Activated T-cell treated with anti-CD3 and anti-CD28 coated beads, Interleukin-2, amount 50 U/mL, for 4 hours (primary cell): ENCODE data around the gene COL18A1. TPM values are rescaled to one million over a fixed set of nuclear protein-coding genes. Genes with fewer than 3 reads are reported as not detected.
"Not testable (repeated sequence)": the region's sequence is repeated elsewhere in the genome, so short reads cannot be mapped to it uniquely, and the experiment has no call there.

Source experiments
- ATAC-seq, 2 donors: fragments of 200-7000 bp; cut with Tn5 transposase; one replicate each; pipeline ENCODE4 v1.10.0; 2021
- DNase-seq: peaks from one replicate; pipeline ENCODE4 v3.0.0-alpha.2; 2020
- H3K27me3 Mint-ChIP-seq: one replicate; pipeline ENCODE4 v1.8.0; 2021; ENCODE audit warnings: low read depth, mixed read lengths
- H3K36me3 Mint-ChIP-seq: one replicate; pipeline ENCODE4 v1.8.0; 2022; ENCODE audit warnings: mixed read lengths; ENCODE audit not compliant: insufficient read depth
- H3K4me1 Mint-ChIP-seq: one replicate; pipeline ENCODE4 v1.8.0; 2021; ENCODE audit warnings: low read depth, mixed read lengths
- H3K4me3 Mint-ChIP-seq: one replicate; pipeline ENCODE4 v1.8.0; 2021; ENCODE audit warnings: mild to moderate bottlenecking, moderate library complexity, mixed read lengths
- H3K9me3 Mint-ChIP-seq: one replicate; pipeline ENCODE4 v1.8.0; 2021; ENCODE audit warnings: mixed read lengths
- total RNA-seq, 3 donors: library from RNA; stranded (reverse); gene quantifications; one replicate each; pipeline ENCODE4 v1.2.1, GENCODE V29; 2021

COL18A1 gene
- total RNA-seq, 3 donors from 2014 or later: 15.0 to 19.9 (median 15.4) TPM

DNA sequence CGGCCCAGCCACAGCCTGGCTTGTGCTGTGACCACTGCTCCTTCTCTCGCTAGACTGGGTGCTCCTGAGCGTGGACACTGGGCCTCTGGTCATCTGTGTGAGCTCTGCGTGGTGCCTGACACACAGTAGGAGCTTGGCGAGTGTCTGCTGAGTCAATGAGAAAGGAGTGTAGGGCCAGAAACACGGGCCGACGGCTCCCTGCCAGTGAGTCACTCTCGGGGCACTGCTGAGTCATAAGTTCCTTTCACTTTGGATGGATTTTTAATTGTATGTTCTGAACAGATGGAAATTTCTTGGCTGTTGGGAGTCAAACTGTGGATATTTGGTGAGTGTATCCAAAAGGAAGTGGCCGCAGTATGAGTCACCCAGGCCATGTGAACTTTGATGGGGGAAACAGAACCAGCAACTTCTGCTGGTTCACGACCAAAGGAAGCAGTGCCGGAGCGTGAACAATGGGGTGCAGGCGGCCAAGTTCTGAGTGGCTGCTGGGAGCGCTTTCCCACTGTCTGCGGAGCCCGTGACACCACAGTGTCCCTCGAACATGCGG lies 41.0 kb upstream of the COL18A1 start:
- peaks cover 9% of the 10 kb centered on the region for H3K4me1 Mint-ChIP-seq
- H3K4me3 Mint-ChIP-seq: no peak overlapping the region
- H3K36me3 Mint-ChIP-seq: no peaks in the 10 kb centered on the region
- H3K9me3 Mint-ChIP-seq: no peaks in the 10 kb centered on the region
- ATAC-seq (peak; percentile 78 to 88), DNase-seq (peak; percentile 18)
- peaks cover 5% of the 10 kb centered on the region for H3K27me3 Mint-ChIP-seq

DNA sequence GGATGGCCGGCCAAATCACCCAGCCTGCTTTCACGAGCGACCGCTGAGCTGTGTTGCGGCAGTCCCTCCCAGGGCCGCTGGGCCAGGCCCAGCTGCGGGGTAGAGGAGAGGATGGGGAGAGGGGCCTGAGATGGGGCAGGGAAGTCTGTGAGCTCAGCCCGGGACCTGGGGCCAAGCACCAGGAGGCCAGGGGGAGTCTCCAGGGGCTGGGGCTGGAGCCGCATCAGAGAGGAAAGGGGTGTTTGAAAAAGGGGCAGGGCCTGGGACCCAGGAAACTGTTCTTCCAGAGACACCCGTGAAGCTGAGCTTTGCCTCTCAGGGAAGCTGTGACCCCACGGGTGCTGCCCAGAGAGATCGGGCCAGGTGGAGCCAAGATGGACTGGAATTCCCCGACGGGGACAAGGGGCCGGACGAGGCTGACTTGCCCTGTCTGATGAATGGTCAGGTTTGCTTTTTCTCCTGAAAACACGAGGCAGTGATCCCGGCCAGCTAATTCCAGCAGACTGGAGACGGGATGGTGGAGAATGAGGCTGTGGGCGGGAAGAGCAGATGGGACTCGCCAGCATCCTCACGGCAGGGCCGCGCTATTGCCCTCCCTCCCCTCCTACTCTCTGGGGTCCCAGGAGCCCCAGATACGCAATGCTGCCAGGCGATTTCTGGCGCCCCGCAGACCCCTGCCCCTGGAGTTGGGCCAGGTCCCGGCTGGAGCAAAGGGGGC lies 40.3 kb upstream of the COL18A1 start:
- Mint-ChIP-seq H3K4me3 (no peak overlapping the region), H3K4me1 (peaks cover 13% of the 10 kb centered on the region), H3K36me3 (no peaks in the 10 kb centered on the region), H3K27me3 (peaks cover 5% of the 10 kb centered on the region), H3K9me3 (no peaks in the 10 kb centered on the region)
- DNase-seq: no peak
- ATAC-seq: peak in 1 of 2 donors; percentile 4

- Mint-ChIP-seq H3K27me3 (peaks cover 5% of the 10 kb centered on the region), H3K9me3 (no peaks in the 10 kb centered on the region), H3K4me1 (peaks cover 16% of the 10 kb centered on the region), H3K36me3 (no peaks in the 10 kb centered on the region), H3K4me3 (no peak overlapping the region)
- no peak for DNase-seq
- ATAC-seq: no peak
These were observed 39.8 kb upstream of the COL18A1 start for GRCh38 chr21:45365186-45365607.

- ATAC-seq (no peak), DNase-seq (no peak)
- peaks cover 22% of the 10 kb centered on the region for H3K4me1 Mint-ChIP-seq
- H3K4me3 Mint-ChIP-seq: no peak overlapping the region
- H3K27me3 Mint-ChIP-seq: peaks cover 5% of the 10 kb centered on the region
- H3K36me3 Mint-ChIP-seq: no peaks in the 10 kb centered on the region
- no peaks in the 10 kb centered on the region for H3K9me3 Mint-ChIP-seq
These were observed 39.2 kb upstream of the COL18A1 start for GRCh38 chr21:45365608-45366241.

DNA sequence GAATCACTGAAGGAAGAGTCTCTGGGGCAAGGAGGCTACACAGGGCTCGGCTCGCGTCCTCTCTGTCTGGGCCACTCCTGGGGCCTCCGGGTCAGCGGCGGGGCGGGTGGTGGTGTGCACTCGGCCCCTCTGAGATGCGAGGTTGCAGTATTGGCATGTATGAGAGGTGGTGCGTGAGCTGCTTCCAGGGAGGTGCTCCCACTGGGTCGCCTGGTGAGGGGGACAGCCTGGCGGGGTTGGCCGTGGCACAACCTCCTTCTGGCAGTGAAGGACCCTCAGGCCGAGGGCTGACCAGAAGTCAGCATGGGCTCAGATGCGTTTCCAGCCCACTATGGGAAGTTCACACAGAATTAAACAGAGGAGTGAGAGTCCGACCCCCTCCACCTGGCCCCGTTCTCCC lies 38.5 kb upstream of the COL18A1 start:
- no peak for ATAC-seq
- Mint-ChIP-seq H3K4me1 (peaks cover 23% of the 10 kb centered on the region), H3K9me3 (no peaks in the 10 kb centered on the region), H3K27me3 (peaks cover 5% of the 10 kb centered on the region), H3K4me3 (no peak overlapping the region), H3K36me3 (no peaks in the 10 kb centered on the region)
- DNase-seq: no peak

- H3K36me3 Mint-ChIP-seq: no peaks in the 10 kb centered on the region
- DNase-seq (no peak), ATAC-seq (no peak)
- H3K27me3 Mint-ChIP-seq: peaks cover 5% of the 10 kb centered on the region
- no peak overlapping the region for H3K4me3 Mint-ChIP-seq
- H3K4me1 Mint-ChIP-seq: peaks cover 23% of the 10 kb centered on the region
- no peaks in the 10 kb centered on the region for H3K9me3 Mint-ChIP-seq
These were observed 38.0 kb upstream of the COL18A1 start for GRCh38 chr21:45366931-45367401.

GRCh38 chr21:45367402-45368351 lies 37.3 kb upstream of the COL18A1 start:
- no peak for ATAC-seq
- Mint-ChIP-seq H3K4me3 (no peak overlapping the region), H3K27me3 (peaks cover 6% of the 10 kb centered on the region), H3K4me1 (peaks cover 23% of the 10 kb centered on the region), H3K9me3 (no peaks in the 10 kb centered on the region), H3K36me3 (no peaks in the 10 kb centered on the region)
- no peak for DNase-seq

GRCh38 chr21:45369018-45369417 lies 35.9 kb upstream of the COL18A1 start:
- H3K36me3 Mint-ChIP-seq, ATAC-seq, DNase-seq, H3K27me3 Mint-ChIP-seq, H3K4me3 Mint-ChIP-seq, H3K9me3 Mint-ChIP-seq: not testable (repeated sequence)
- peaks cover 21% of the 10 kb centered on the region for H3K4me1 Mint-ChIP-seq

DNA sequence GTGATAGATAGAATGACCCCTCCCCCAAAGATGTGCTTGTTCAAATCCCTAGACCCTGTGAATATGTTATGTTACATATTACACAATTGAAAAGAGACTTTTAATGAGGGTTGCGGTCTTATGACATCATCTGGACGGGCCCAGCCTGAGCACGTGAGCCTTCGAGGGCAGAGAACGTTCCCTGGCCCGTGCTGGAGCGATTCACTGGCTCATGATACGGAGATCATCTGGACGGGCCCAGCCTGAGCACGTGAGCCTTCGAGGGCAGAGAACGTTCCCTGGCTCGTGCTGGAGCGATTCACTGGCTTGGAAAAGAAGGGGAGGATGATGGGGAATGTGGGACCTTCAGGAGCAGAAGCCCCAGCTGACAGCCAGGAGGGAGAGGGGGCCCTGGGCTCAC lies 34.4 kb upstream of the COL18A1 start:
- Mint-ChIP-seq H3K27me3 (peaks cover 14% of the 10 kb centered on the region), H3K36me3 (no peaks in the 10 kb centered on the region), H3K9me3 (no peaks in the 10 kb centered on the region), H3K4me3 (no peak overlapping the region), H3K4me1 (peaks cover 17% of the 10 kb centered on the region)
- ATAC-seq: no peak
- DNase-seq: no peak

DNA sequence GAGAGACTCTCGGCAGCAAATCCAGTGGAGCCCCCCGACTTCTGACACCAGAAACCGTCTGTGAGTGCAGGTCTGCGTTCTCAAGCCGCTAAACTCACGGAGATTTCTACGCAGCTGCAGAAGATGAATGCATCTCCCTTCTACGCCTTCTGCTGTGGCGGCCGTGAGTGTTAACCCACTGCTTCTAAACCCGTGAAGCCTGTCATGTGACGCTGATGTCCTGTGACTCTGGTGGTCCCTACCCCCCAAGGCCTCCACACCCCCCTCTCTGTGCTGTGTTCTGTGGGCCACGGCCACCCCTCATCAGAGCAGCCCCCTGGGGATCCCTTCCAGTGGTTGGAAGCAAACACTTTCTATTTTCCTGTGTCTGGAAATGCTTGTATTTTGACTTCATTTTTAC lies 33.9 kb upstream of the COL18A1 start:
- H3K36me3 Mint-ChIP-seq: no peaks in the 10 kb centered on the region
- H3K9me3 Mint-ChIP-seq: no peaks in the 10 kb centered on the region
- ATAC-seq: no peak
- DNase-seq: no peak
- H3K27me3 Mint-ChIP-seq: peaks cover 14% of the 10 kb centered on the region
- H3K4me3 Mint-ChIP-seq: no peak overlapping the region
- H3K4me1 Mint-ChIP-seq: peaks cover 17% of the 10 kb centered on the region

- peaks cover 14% of the 10 kb centered on the region for H3K27me3 Mint-ChIP-seq
These were observed 33.3 kb upstream of the COL18A1 start for GRCh38 chr21:45371655-45372054.

GRCh38 chr21:45372732-45373355 lies 32.1 kb upstream of the COL18A1 start:
- DNase-seq: no peak
- Mint-ChIP-seq H3K27me3 (peaks cover 11% of the 10 kb centered on the region), H3K4me1 (peaks cover 17% of the 10 kb centered on the region), H3K4me3 (no peak overlapping the region), H3K9me3 (peaks cover 4% of the 10 kb centered on the region), H3K36me3 (no peaks in the 10 kb centered on the region)
- ATAC-seq: no peak

More at GRCh38 chr21:45371655-45372054, 33.3 kb upstream of the COL18A1 start:
- ATAC-seq (no peak), DNase-seq (no peak)
- Mint-ChIP-seq H3K9me3 (no peaks in the 10 kb centered on the region), H3K4me3 (no peak overlapping the region), H3K36me3 (no peaks in the 10 kb centered on the region), H3K4me1 (peaks cover 17% of the 10 kb centered on the region)

DNA sequence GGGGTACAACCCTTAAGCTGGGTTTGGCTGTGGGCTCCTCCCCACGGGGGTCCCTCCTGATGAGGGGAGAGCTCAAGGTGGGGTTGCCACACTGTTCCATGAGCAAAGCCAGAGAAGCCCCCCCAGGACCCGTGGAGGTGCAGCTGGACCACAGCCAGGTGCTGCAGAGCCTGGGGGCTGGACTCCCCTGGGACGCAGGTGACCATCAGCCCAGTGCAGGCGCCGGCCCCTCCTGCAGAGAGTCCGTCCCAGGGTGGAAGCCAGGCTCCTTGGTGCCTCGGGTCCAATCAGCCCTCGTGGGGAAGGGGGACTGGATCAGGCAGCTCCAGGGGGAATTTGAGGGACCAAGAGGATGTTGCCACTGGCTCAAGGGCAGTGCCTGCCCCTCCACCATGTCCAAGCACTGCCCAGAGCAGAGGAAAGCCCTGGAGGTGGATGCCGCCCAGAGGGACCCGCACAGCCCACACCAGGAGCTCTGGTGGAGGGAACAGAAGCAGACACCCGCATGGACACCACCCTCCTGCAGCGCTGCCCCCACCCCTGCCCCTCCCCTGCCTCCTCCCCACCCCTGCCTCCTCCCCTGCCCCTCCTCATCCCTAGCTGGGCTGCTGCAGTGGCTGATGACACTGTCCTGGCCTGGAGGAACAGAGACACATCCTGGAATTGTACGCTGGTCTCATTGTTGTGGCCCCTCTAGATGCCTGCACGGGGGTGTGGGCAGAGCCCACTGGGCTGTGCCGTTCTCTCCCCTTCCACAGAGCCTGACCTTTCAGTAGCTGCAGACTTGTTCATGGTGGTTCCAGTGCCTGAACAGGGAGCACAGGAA lies 30.8 kb upstream of the COL18A1 start:
- Mint-ChIP-seq H3K9me3 (peaks cover 4% of the 10 kb centered on the region), H3K4me1 (peaks cover 14% of the 10 kb centered on the region), H3K36me3 (no peaks in the 10 kb centered on the region), H3K4me3 (no peak overlapping the region), H3K27me3 (peaks cover 15% of the 10 kb centered on the region)
- DNase-seq (no peak), ATAC-seq (no peak)
